Endothelial cell of umbilical vein (primary cell): Measurements from ENCODE around the gene PPP2R2D. TPM values are rescaled to one million over a fixed set of nuclear protein-coding genes. Genes with fewer than 3 reads are reported as not detected.

Source experiments
- BruUV-seq: library from RNA; stranded (reverse); fragments of 400-500 nt; replicated peaks from 2 replicates; lab custom pipeline; 2021; lab: Mats Ljungman, UMichigan
- CTCF ChIA-PET: fragments of 300-600, 350-600 bp; sonication (Branson Sonifier 250); formaldehyde crosslinking; loops from one replicate; lab custom pipeline; 2021; ENCODE audit warnings: antibody characterized with exemption, inconsistent platforms; lab: Charles Lee
- POLR2A ChIA-PET: fragments of 300-600, 350-600 bp; sonication (Branson Sonifier 250); formaldehyde crosslinking; loops from one replicate; lab custom pipeline; 2021; ENCODE audit warnings: antibody characterized with exemption, inconsistent platforms; lab: Charles Lee
- DNase-seq: peaks from one replicate; pipeline ENCODE4 v3.0.0-alpha.2; 2011; ENCODE audit warnings: low read depth, low spot score
- FAIRE-seq: peaks from 2 replicates; lab custom pipeline; 2011; peaks lifted over from hg19 to GRCh38; lab: Jason Lieb, UNC
- H2AFZ ChIP-seq: 2 replicates; pipeline ENCODE4 v1.6.0; 2012; ENCODE audit warnings: low read depth, low read length, control low read depth, inconsistent platforms
- H3K27ac ChIP-seq: 2 replicates; pipeline ENCODE4 v1.5.1; 2011; ENCODE audit warnings: low read depth, mild to moderate bottlenecking, control low read depth, low read length, moderate library complexity; ENCODE audit not compliant: insufficient read depth
- H3K27me3 ChIP-seq, 2 experiments: 2 replicates each; pipeline versions ENCODE4 v1.6.0 to v1.6.1; 2011; ENCODE audit warnings: low read length in 2 of 2, mixed read lengths in 1 of 2; ENCODE audit not compliant: control insufficient read depth in 2 of 2, insufficient read depth in 2 of 2
- H3K36me3 ChIP-seq, 2 experiments: 2 replicates in 1 of 2; 3 replicates in 1 of 2; pipeline ENCODE4 v1.5.1; 2011; ENCODE audit warnings: low read length in 2 of 2, mild to moderate bottlenecking in 1 of 2, moderate library complexity in 1 of 2; ENCODE audit not compliant: control insufficient read depth in 2 of 2, insufficient read depth in 2 of 2; ENCODE audit errors: extremely low read depth in 1 of 2
- H3K4me1 ChIP-seq: 3 replicates; pipeline ENCODE4 v1.5.1; 2011; ENCODE audit warnings: mild to moderate bottlenecking, low read length; ENCODE audit not compliant: control insufficient read depth, insufficient read depth; ENCODE audit errors: extremely low read depth
- H3K4me2 ChIP-seq: 2 replicates; pipeline ENCODE4 v1.6.1; 2011; ENCODE audit warnings: low read length, control low read depth, mixed read lengths; ENCODE audit not compliant: insufficient read depth
- H3K4me3 ChIP-seq, 3 experiments: fragments of 200-600 bp in 1 of 3; sonication (generic), shearing (Covaris generic) in 1 of 3; replicated peaks in 1 of 3; 2 replicates each; pipeline ENCODE4 v1.5.1; 2011 to 2016; ENCODE audit warnings: control low read depth in 3 of 3, low read length in 3 of 3, mild to moderate bottlenecking in 2 of 3, inconsistent platforms in 1 of 3, low read depth in 1 of 3, moderate library complexity in 1 of 3; ENCODE audit not compliant: insufficient read depth in 1 of 3
- H3K79me2 ChIP-seq: 2 replicates; pipeline ENCODE4 v1.6.0; 2012; ENCODE audit warnings: low read length, inconsistent platforms; ENCODE audit not compliant: control insufficient read depth, insufficient read depth
- H3K9ac ChIP-seq: replicated peaks from 2 replicates; pipeline ENCODE3; 2011; ENCODE audit warnings: low read length, control low read depth; ENCODE audit not compliant: insufficient read depth; ENCODE audit errors: extremely low read depth
- H3K9me1 ChIP-seq: replicated peaks from 3 replicates; pipeline ENCODE4 v1.6.0; 2011; ENCODE audit warnings: mild to moderate bottlenecking, low read length; ENCODE audit not compliant: control insufficient read depth, insufficient read depth; ENCODE audit errors: extremely low read depth
- H3K9me3 ChIP-seq: replicated peaks from 2 replicates; pipeline ENCODE4 v1.5.1; 2012; ENCODE audit warnings: low read length, inconsistent platforms; ENCODE audit not compliant: control insufficient read depth, insufficient read depth
- H4K20me1 ChIP-seq: replicated peaks from 2 replicates; pipeline ENCODE3; 2011; ENCODE audit warnings: mild to moderate bottlenecking, low read length; ENCODE audit not compliant: control insufficient read depth, insufficient read depth; ENCODE audit errors: extremely low read depth
- CTCF ChIP-seq, 2 donors: IDR thresholded peaks; 1 replicate in 1 of 2; 2 replicates in 1 of 2; pipeline ENCODE4 v1.5.1; 2011; ENCODE audit warnings: low read length in 2 of 2, mild to moderate bottlenecking in 2 of 2, moderate library complexity in 2 of 2, control low read depth in 1 of 2, inconsistent platforms in 1 of 2, low read depth in 1 of 2; ENCODE audit not compliant: insufficient read depth in 1 of 2; ENCODE audit errors: extremely low read depth in 1 of 2
- EZH2 ChIP-seq: IDR thresholded peaks from 2 replicates; pipeline ENCODE4 v1.6.1; 2012; ENCODE audit warnings: borderline replicate concordance, low read depth, mild to moderate bottlenecking, moderate library complexity, low read length, inconsistent platforms; ENCODE audit not compliant: severe bottlenecking
- FOS ChIP-seq: IDR thresholded peaks from 2 replicates; pipeline ENCODE4 v1.6.1; 2011; ENCODE audit warnings: mild to moderate bottlenecking, low read length, moderate library complexity, borderline replicate concordance; ENCODE audit not compliant: insufficient read depth
- GATA2 ChIP-seq: IDR thresholded peaks from 2 replicates; pipeline ENCODE4 v1.7.0; 2011; ENCODE audit warnings: low read depth, mild to moderate bottlenecking, moderate library complexity, mixed read lengths, low read length; ENCODE audit not compliant: insufficient read length, insufficient read depth
- JUN ChIP-seq: IDR thresholded peaks from 2 replicates; pipeline ENCODE4 v1.6.1; 2011; ENCODE audit warnings: borderline replicate concordance, low read depth; ENCODE audit not compliant: insufficient read length, insufficient read depth
- MAX ChIP-seq: IDR thresholded peaks from 2 replicates; pipeline ENCODE4 v1.6.1; 2011; ENCODE audit not compliant: insufficient read depth, insufficient read length
- MYC ChIP-seq: IDR thresholded peaks from one replicate; pipeline ENCODE4 v1.6.1; 2011; ENCODE audit warnings: mild to moderate bottlenecking, low read depth, low read length
- POLR2A ChIP-seq: IDR thresholded peaks from 2 replicates; pipeline ENCODE4 v1.6.1; 2012; ENCODE audit warnings: low read depth, mild to moderate bottlenecking, control low read depth, low read length
- POLR2AphosphoS5 ChIP-seq: IDR thresholded peaks from 2 replicates; pipeline ENCODE4 v1.6.1; 2012; ENCODE audit warnings: low read depth, mild to moderate bottlenecking, control low read depth, low read length, moderate library complexity; ENCODE audit not compliant: insufficient read depth
- dilution Hi-C: fragments of 300-500 bp; cut with MboI; formaldehyde crosslinking; loops from one replicate; pipeline ENCODE4 v1.15.0; 2019; ENCODE audit warnings: low sequenced_read_pairs; ENCODE audit not compliant: extremely low pct_ligation_motif_present
- intact Hi-C: fragments of 100-400 bp; cut with micrococcal nuclease; formaldehyde crosslinking; loops from one replicate; pipeline ENCODE4 v1.10.0; 2022
- polyA plus RNA-seq, 4 experiments: library from polyadenylated mRNA; depleted of rRNA in 3 of 4; stranded (reverse) in 3 of 4; unstranded in 1 of 4; fragments of >200 nt; gene quantifications; 2 replicates each; pipeline versions ENCODE4 v1.2.1 to v1.2.3, GENCODE V29; 2011 to 2012; ENCODE audit warnings: missing spikeins in 1 of 4
- total RNA-seq: library from RNA; stranded (reverse); gene quantifications from 2 replicates; pipeline ENCODE4 v1.2.3, GENCODE V29; 2021

PPP2R2D gene
- total and polyA plus RNA-seq, 2 donors (not counting 3 experiments of a cell fraction or from before 2014, with no cell fraction given): 29.9 to 36.3 TPM

- FAIRE-seq: no peak
Observed at GRCh38 chr10:131933016-131933695, 32.3 kb downstream of the PPP2R2D start.

More at GRCh38 chr10:131933016-131933695, 32.3 kb downstream of the PPP2R2D start:
- DNase-seq: no peak
- peaks cover 83% of the 10 kb centered on the region for H3K79me2 ChIP-seq
- no peak overlapping the region for H2AFZ ChIP-seq
- peaks cover 0 to 7% of the 10 kb centered on the region in 2 experiments for H3K36me3 ChIP-seq
- no peaks in the 10 kb centered on the region for H3K27me3 ChIP-seq
- no peak for TF ChIP-seq MAX
- no peak for TF ChIP-seq POLR2AphosphoS5
- no peak for TF ChIP-seq POLR2A
- no peak for TF ChIP-seq GATA2
- no peak for TF ChIP-seq MYC
- no peak for TF ChIP-seq EZH2
- no peak for TF ChIP-seq CTCF (IDR thresholded peaks at IDR 0.05; ENCODE audit: extremely low read depth in 1 of 2, insufficient read depth in 1 of 2, low read depth in 1 of 2, low read length in 2 of 2)
- no peak for TF ChIP-seq FOS
- no peak for TF ChIP-seq JUN
- peaks cover 41% of the 10 kb centered on the region for H3K4me1 ChIP-seq
- no peaks in the 10 kb centered on the region for H3K9me1 ChIP-seq
- no peaks in the 10 kb centered on the region for H3K9me3 ChIP-seq
- no peak overlapping the region for H3K9ac ChIP-seq
- H4K20me1 ChIP-seq: no peaks in the 10 kb centered on the region
- no TSS peak for BruUV-seq
- H3K4me2 ChIP-seq: no peak overlapping the region
- intact Hi-C loops: no loop called here
- dilution Hi-C loops: no loop called here
- ChIA-PET POLR2A (interaction anchor here (0.7 to 0.8 kb wide), 2 partner anchors 10 to 33 kb away, joined by 3 to 4 read pairs; no protein-coding TSS in a partner anchor), CTCF (interaction anchor here (0.9 to 2.0 kb wide), 2 partner anchors 10 to 13 kb away, joined by 3 to 15 read pairs; no protein-coding TSS in a partner anchor)
- no peak overlapping the region for H3K4me3 ChIP-seq
- no peak overlapping the region for H3K27ac ChIP-seq
